ENCODE data around the gene MAN2B2.

GRCh38 chr4:6660430-6660829 is 85.4 kb downstream of the MAN2B2 start:
- TF ChIP-seq EZH2phosphoT487 (conservative IDR thresholded peaks at IDR 0.05; ENCODE audit: low read length) (no peak), CTCF (IDR thresholded peaks at IDR 0.05; ENCODE audit: insufficient read depth, low read length, poor library complexity, severe bottlenecking) (no peak)
